ENCODE measurements around the gene FOXR1.

- TF ChIP-seq CTCF (IDR thresholded peaks at IDR 0.05) (no peak), POLR2A (IDR thresholded peaks at IDR 0.05) (no peak), EP300 (IDR thresholded peaks at IDR 0.05) (no peak)
Observed at GRCh38 chr11:119015054-119015611, 43.6 kb downstream of the FOXR1 start.
